GM23248 (cell line): ENCODE results near the gene SBK3. TPM values are rescaled to one million over a fixed set of nuclear protein-coding genes. Genes with fewer than 3 reads are reported as not detected.
A peak's percentile ranks its signal among the peaks of the same experiment; 100 is the strongest.
"Not testable (repeated sequence)": the region's sequence is repeated elsewhere in the genome, so short reads cannot be mapped to it uniquely, and the experiment has no call there.

Experiments used
- DNase-seq: peaks from one replicate; pipeline ENCODE4 v3.0.0-alpha.2; 2015
- H2AFZ ChIP-seq: fragments of 200-600 bp; sonication (generic); 2 replicates; pipeline ENCODE4 v1.6.1; 2016; ENCODE audit warnings: antibody characterized with exemption
- H3F3A ChIP-seq: fragments of 200-600 bp; sonication (generic); 2 replicates; pipeline ENCODE4 v1.6.1; 2016; ENCODE audit warnings: mild to moderate bottlenecking, antibody characterized with exemption, mixed run types; ENCODE audit not compliant: insufficient read depth
- H3K27ac ChIP-seq: fragments of 200-600 bp; sonication (generic); 2 replicates; pipeline ENCODE4 v1.5.1; 2016; ENCODE audit warnings: mild to moderate bottlenecking
- H3K27me3 ChIP-seq: fragments of 200-600 bp; sonication (generic); replicated peaks from 2 replicates; pipeline ENCODE4 v1.6.1; 2016; ENCODE audit warnings: mild to moderate bottlenecking; ENCODE audit not compliant: insufficient read depth
- H3K36me3 ChIP-seq: fragments of 200-600 bp; sonication (generic); 2 replicates; pipeline ENCODE4 v1.6.1; 2016; ENCODE audit warnings: low read depth, mild to moderate bottlenecking
- H3K4me1 ChIP-seq: fragments of 200-600 bp; sonication (generic); 2 replicates; pipeline ENCODE4 v1.6.1; 2016; ENCODE audit warnings: mild to moderate bottlenecking; ENCODE audit not compliant: insufficient read depth
- H3K4me2 ChIP-seq: fragments of 200-600 bp; sonication (generic); one replicate; pipeline ENCODE4 v1.6.1; 2016; ENCODE audit warnings: mild to moderate bottlenecking; ENCODE audit not compliant: unreplicated experiment
- H3K4me3 ChIP-seq: fragments of 200-600 bp; sonication (generic); 2 replicates; pipeline ENCODE4 v1.5.1; 2016; ENCODE audit warnings: mild to moderate bottlenecking
- H3K79me2 ChIP-seq: fragments of 200-600 bp; sonication (generic); 2 replicates; pipeline ENCODE4 v1.6.1; 2016; ENCODE audit warnings: mild to moderate bottlenecking; ENCODE audit not compliant: insufficient read depth
- H3K9ac ChIP-seq: fragments of 200-600 bp; sonication (generic); 2 replicates; pipeline ENCODE4 v1.6.1; 2016; ENCODE audit warnings: mild to moderate bottlenecking
- H3K9me2 ChIP-seq: fragments of 200-600 bp; sonication (generic); 2 replicates; pipeline ENCODE4 v1.6.1; 2016; ENCODE audit warnings: mixed run types, mild to moderate bottlenecking, moderate library complexity; ENCODE audit not compliant: insufficient read depth
- H3K9me3 ChIP-seq: fragments of 200-600 bp; sonication (generic); one replicate; pipeline ENCODE4 v1.6.1; 2017; ENCODE audit warnings: low read depth
- H4K20me1 ChIP-seq: fragments of 200-600 bp; sonication (generic); 2 replicates; pipeline ENCODE4 v1.6.0; 2016; ENCODE audit not compliant: insufficient read depth
- EZH2 ChIP-seq: fragments of 200-600 bp; sonication (generic); IDR thresholded peaks from 2 replicates; pipeline ENCODE4 v1.6.1; 2018; ENCODE audit warnings: antibody characterized with exemption, mild to moderate bottlenecking; ENCODE audit not compliant: insufficient read depth, poor library complexity, severe bottlenecking
- EZH2phosphoT487 ChIP-seq: fragments of 200-600 bp; sonication (generic); IDR thresholded peaks from 2 replicates; pipeline ENCODE4 v1.6.1; 2018; ENCODE audit warnings: antibody characterized with exemption, moderate library complexity, mild to moderate bottlenecking, low read depth; ENCODE audit not compliant: insufficient read depth
- WGBS, 2 experiments: methylation state at CpG; one replicate each; pipeline ENCODE4 v1.1.6; 2015 to 2017; ENCODE audit warnings: low lambda C conversion rate in 2 of 2, low coverage in 1 of 2; ENCODE audit errors: missing lambda C conversion rate in 2 of 2; 5-methylcytosine and 5-hydroxymethylcytosine counted together
- in situ Hi-C: fragments of 300-500 bp; cut with MboI; formaldehyde crosslinking; loops from 2 replicates; pipeline ENCODE4 v1.15.0; 2020
- polyA plus RNA-seq: library from polyadenylated mRNA; unstranded; fragments of >200 nt; fragmentation: Nextera tagmentation; extraction: Ambion mirVana; gene quantifications from 2 replicates; pipeline ENCODE4 v1.2.1, GENCODE V29; 2016
- total RNA-seq: library from RNA; depleted of rRNA; stranded (reverse); fragments of >200 nt; shearing (Covaris generic); gene quantifications from 2 replicates; pipeline ENCODE4 v1.2.3, GENCODE V29; 2014

The SBK3 gene
- total and polyA plus RNA-seq, 2 experiments from 2014 or later = not detected

- Histone ChIP-seq H3K27ac (no peak overlapping the region), H3K9me3 (no peaks in the 10 kb centered on the region), H3K4me2 (peak overlapping the region; percentile 99), H3K9me2 (no peaks in the 10 kb centered on the region), H3K9ac (peak overlapping the region; percentile 86), H4K20me1 (no peaks in the 10 kb centered on the region), H3K4me3 (peak overlapping the region; percentile 82), H3K79me2 (peaks cover 19% of the 10 kb centered on the region), H3K27me3 (no peaks in the 10 kb centered on the region), H3F3A (peaks cover 9% of the 10 kb centered on the region), H3K4me1 (no peaks in the 10 kb centered on the region; the same call in 1 of the 2 replicates), H3K36me3 (no peaks in the 10 kb centered on the region), H2AFZ (no peak overlapping the region)
- in situ Hi-C loops = no loop called here
- TF ChIP-seq EZH2phosphoT487 = no peak
- no peak for TF ChIP-seq EZH2
- 94 to 96% methylated on average over 27 to 90 of the region's 90 CpGs for WGBS, 2 experiments
- DNase-seq = no peak
Measured at GRCh38 chr19:55578761-55579747, 33.7 kb upstream of the SBK3 start.

DNA sequence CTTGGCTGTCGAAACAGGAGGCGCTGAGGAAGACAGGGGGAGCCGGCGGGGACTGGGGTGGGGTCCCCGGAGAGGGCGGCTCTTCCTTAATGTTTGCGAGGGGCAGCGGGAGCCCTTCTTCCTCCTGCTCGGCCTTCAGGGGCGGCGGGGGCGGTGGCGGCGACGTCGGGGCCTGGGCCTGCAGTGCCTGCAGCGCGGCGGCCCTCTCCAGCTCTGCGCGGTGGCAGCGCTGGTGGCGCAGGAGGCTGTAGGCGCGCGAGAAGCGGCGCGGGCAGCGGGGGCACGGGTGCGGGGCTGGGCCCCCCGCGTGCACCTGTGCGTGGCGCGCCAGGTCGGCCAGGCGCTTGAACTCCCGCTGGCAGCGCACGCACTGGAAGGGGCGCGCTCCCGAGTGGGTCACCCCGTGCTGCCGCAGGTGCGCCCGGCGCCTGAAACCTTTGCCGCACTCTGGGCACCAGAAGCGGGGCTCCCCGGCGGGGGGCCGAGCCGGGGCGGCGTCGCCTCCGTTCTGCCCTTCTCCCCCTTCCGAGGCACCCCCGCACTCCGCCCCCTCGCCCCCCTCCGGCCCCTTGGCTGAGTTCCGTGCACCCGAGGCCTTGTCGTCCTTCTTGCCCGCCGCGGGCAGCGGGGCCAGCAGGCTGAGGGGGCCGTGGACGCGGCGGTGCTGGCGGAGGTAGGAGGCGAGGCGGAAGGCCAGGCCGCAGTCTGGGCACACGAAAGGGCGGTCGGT, 32.9 kb upstream of the SBK3 start:
- H3K4me1 ChIP-seq = no peaks in the 10 kb centered on the region; the same call in 1 of the 2 replicates
- no peak for DNase-seq
- no peak overlapping the region for H3K9ac ChIP-seq
- peaks cover 9% of the 10 kb centered on the region for H3F3A ChIP-seq
- no peaks in the 10 kb centered on the region for H3K27me3 ChIP-seq
- H2AFZ ChIP-seq = no peak overlapping the region
- TF ChIP-seq EZH2 (no peak), EZH2phosphoT487 (no peak)
- no peak overlapping the region for H3K4me3 ChIP-seq
- H3K36me3 ChIP-seq = no peaks in the 10 kb centered on the region
- H3K4me2 ChIP-seq = no peak overlapping the region
- 95 to 98% methylated on average over 34 to 83 of the region's 83 CpGs for WGBS, 2 experiments
- no peaks in the 10 kb centered on the region for H3K9me2 ChIP-seq
- H4K20me1 ChIP-seq = no peaks in the 10 kb centered on the region
- no peaks in the 10 kb centered on the region for H3K9me3 ChIP-seq
- in situ Hi-C loops = no loop called here
- no peak overlapping the region for H3K27ac ChIP-seq
- H3K79me2 ChIP-seq = peaks cover 19% of the 10 kb centered on the region

GRCh38 chr19:55576746-55577145, 31.4 kb upstream of the SBK3 start:
- in situ Hi-C loops = no loop called here
- H3K4me1 ChIP-seq = no peaks in the 10 kb centered on the region; the same call in 1 of the 2 replicates
- H3K9me3 ChIP-seq = no peaks in the 10 kb centered on the region
- no peak overlapping the region for H3K27ac ChIP-seq
- TF ChIP-seq EZH2 = no peak
- TF ChIP-seq EZH2phosphoT487 = no peak
- no peaks in the 10 kb centered on the region for H3K36me3 ChIP-seq
- no peak for DNase-seq
- H3K79me2 ChIP-seq = peaks cover 19% of the 10 kb centered on the region
- H3K27me3 ChIP-seq = no peaks in the 10 kb centered on the region
- no peak overlapping the region for H2AFZ ChIP-seq
- 90 to 94% methylated on average over 5 of the region's 5 CpGs for WGBS, 2 experiments
- no peak overlapping the region for H3K9ac ChIP-seq
- no peak overlapping the region for H3K4me3 ChIP-seq
- H3K4me2 ChIP-seq = no peak overlapping the region
- no peaks in the 10 kb centered on the region for H3K9me2 ChIP-seq
- H4K20me1 ChIP-seq = no peaks in the 10 kb centered on the region
- H3F3A ChIP-seq = peaks cover 5% of the 10 kb centered on the region

DNA sequence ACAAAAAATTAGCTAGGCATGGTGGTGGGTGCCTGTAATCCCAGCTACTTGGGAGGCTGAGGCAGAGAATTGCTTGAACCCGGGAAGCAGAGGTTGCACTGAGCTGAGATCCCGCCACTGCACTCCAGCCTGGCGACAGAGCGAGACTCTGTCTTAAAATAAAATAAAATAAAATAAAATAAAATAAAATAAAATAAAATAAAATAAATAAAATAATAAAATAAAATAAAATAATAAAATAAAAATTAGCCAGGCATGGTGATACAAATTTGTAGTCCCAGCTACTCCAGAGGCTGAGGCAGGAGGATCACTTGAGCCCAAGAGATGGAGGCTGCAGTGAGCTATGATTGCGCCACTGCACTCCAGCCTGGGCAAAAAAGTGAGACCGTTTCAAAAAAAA, 28.6 kb upstream of the SBK3 start:
- H3K9me3 ChIP-seq, H3K9ac ChIP-seq, H3K79me2 ChIP-seq, H3K36me3 ChIP-seq, H3K4me1 ChIP-seq, H3F3A ChIP-seq, H4K20me1 ChIP-seq, DNase-seq, H3K27me3 ChIP-seq, H3K4me2 ChIP-seq, H3K27ac ChIP-seq, H3K9me2 ChIP-seq, in situ Hi-C loops, H2AFZ ChIP-seq, H3K4me3 ChIP-seq: not testable (repeated sequence)
- WGBS, 2 experiments = 85 to 89% methylated on average over 6 of the region's 6 CpGs

DNA sequence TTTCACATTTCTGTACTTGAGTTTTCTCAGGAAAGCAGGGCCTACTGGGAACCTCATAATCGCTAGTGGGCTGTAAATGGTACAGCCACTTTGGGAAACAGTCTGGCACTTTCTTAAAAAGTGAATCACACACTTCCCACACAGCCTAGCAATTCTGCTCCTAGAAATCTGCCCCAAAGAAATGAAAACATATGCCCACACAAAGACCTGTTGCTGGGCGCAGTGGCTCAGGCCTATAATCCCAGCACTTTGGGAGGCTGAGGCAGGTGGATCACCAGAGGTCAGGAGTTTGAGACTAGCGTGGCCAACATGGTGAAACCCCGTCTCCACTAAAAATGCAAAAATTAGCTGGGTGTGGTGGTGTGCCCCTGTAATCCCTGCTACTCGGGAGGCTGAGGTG, 24.1 kb upstream of the SBK3 start:
- not testable (repeated sequence) for H2AFZ ChIP-seq

More for the DNA sequence above, 24.1 kb upstream of the SBK3 start:
- H3K4me2 ChIP-seq, H3K9me2 ChIP-seq, H3K27ac ChIP-seq, H4K20me1 ChIP-seq, H3K36me3 ChIP-seq, H3K4me1 ChIP-seq, in situ Hi-C loops, H3K9me3 ChIP-seq, H3K27me3 ChIP-seq, DNase-seq, H3F3A ChIP-seq, H3K4me3 ChIP-seq, H3K9ac ChIP-seq, H3K79me2 ChIP-seq: not testable (repeated sequence)
- 51 to 67% methylated on average over 5 of the region's 5 CpGs for WGBS, 2 experiments
